Type B pancreatic cell (in vitro differentiated cells): ENCODE measurements around the gene FMN1. TPM values are rescaled to one million over a fixed set of nuclear protein-coding genes. Genes with fewer than 3 reads are reported as not detected.

ENCODE experiments used
- DNase-seq: peaks from one replicate; pipeline ENCODE4 v3.0.0; 2021; ENCODE audit warnings: mixed read lengths; ENCODE audit not compliant: unreplicated experiment; ENCODE audit errors: extremely low spot score
- H3K27ac Mint-ChIP-seq: 2 replicates; pipeline ENCODE4 v1.8.0; 2021; ENCODE audit warnings: mild to moderate bottlenecking, mixed read lengths
- H3K27me3 Mint-ChIP-seq: 2 replicates; pipeline ENCODE4 v1.8.0; 2021; ENCODE audit warnings: mixed read lengths
- H3K36me3 Mint-ChIP-seq: 2 replicates; pipeline ENCODE4 v1.8.0; 2021; ENCODE audit warnings: mixed read lengths
- H3K4me1 Mint-ChIP-seq: one replicate; pipeline ENCODE4 v1.8.0; 2021; ENCODE audit warnings: mixed read lengths; ENCODE audit not compliant: unreplicated experiment
- H3K4me3 Mint-ChIP-seq: 2 replicates; pipeline ENCODE4 v1.8.0; 2021; ENCODE audit warnings: mild to moderate bottlenecking, mixed read lengths
- H3K9me3 Mint-ChIP-seq: 2 replicates; pipeline ENCODE4 v1.8.0; 2021; ENCODE audit warnings: mixed read lengths
- CTCF ChIP-seq: fragments of 200-600 bp; sonication (generic); conservative IDR thresholded peaks from 2 replicates; pipeline ENCODE4 v1.5.0; 2021; ENCODE audit warnings: antibody characterized with exemption, mild to moderate bottlenecking
- total RNA-seq: library from RNA; stranded (reverse); gene quantifications from 2 replicates; pipeline ENCODE4 v1.2.1, GENCODE V29; 2021; ENCODE audit warnings: low replicate concordance

The FMN1 gene
- total RNA-seq, 1 donor from 2014 or later: 22.1 TPM

GRCh38 chr15:32739522-32740063 lies 454.9 kb downstream of the FMN1 start:
- peaks cover 19% of the 10 kb centered on the region for H3K27me3 Mint-ChIP-seq
- no peak overlapping the region for H3K27ac Mint-ChIP-seq
- H3K36me3 Mint-ChIP-seq: peaks cover 10% of the 10 kb centered on the region
- DNase-seq: no peak
- H3K4me1 Mint-ChIP-seq: no peaks in the 10 kb centered on the region
- H3K4me3 Mint-ChIP-seq: no peak overlapping the region
- TF ChIP-seq CTCF: no peak
- H3K9me3 Mint-ChIP-seq: peaks cover 16% of the 10 kb centered on the region

- Mint-ChIP-seq H3K27me3 (peaks cover 28% of the 10 kb centered on the region), H3K4me3 (no peak overlapping the region), H3K36me3 (peaks cover 10% of the 10 kb centered on the region), H3K9me3 (peaks cover 16% of the 10 kb centered on the region), H3K27ac (no peak overlapping the region), H3K4me1 (no peaks in the 10 kb centered on the region)
- no peak for DNase-seq
- TF ChIP-seq CTCF: no peak
These were observed 455.8 kb downstream of the FMN1 start for GRCh38 chr15:32738666-32739065.

- H3K27ac Mint-ChIP-seq: no peak overlapping the region
- no peaks in the 10 kb centered on the region for H3K4me1 Mint-ChIP-seq
- DNase-seq: no peak
- no peak overlapping the region for H3K4me3 Mint-ChIP-seq
- H3K27me3 Mint-ChIP-seq: peaks cover 40% of the 10 kb centered on the region
- H3K36me3 Mint-ChIP-seq: peaks cover 10% of the 10 kb centered on the region
- peaks cover 16% of the 10 kb centered on the region for H3K9me3 Mint-ChIP-seq
- no peak for TF ChIP-seq CTCF
These were observed 457.2 kb downstream of the FMN1 start for GRCh38 chr15:32737304-32737703.

GRCh38 chr15:32736701-32737061 lies 457.8 kb downstream of the FMN1 start:
- no peak for DNase-seq
- no peak overlapping the region for H3K4me3 Mint-ChIP-seq

GRCh38 chr15:32735989-32736700 lies 458.4 kb downstream of the FMN1 start:
- DNase-seq: no peak
- H3K27me3 Mint-ChIP-seq: peaks cover 47% of the 10 kb centered on the region
- H3K4me3 Mint-ChIP-seq: no peak overlapping the region
- TF ChIP-seq CTCF: no peak
- no peak overlapping the region for H3K27ac Mint-ChIP-seq
- peaks cover 16% of the 10 kb centered on the region for H3K9me3 Mint-ChIP-seq
- H3K4me1 Mint-ChIP-seq: no peaks in the 10 kb centered on the region
- H3K36me3 Mint-ChIP-seq: peaks cover 10% of the 10 kb centered on the region

More at GRCh38 chr15:32736701-32737061, 457.8 kb downstream of the FMN1 start:
- peaks cover 45% of the 10 kb centered on the region for H3K27me3 Mint-ChIP-seq
- peaks cover 10% of the 10 kb centered on the region for H3K36me3 Mint-ChIP-seq
- H3K4me1 Mint-ChIP-seq: no peaks in the 10 kb centered on the region
- H3K27ac Mint-ChIP-seq: no peak overlapping the region
- no peak for TF ChIP-seq CTCF
- peaks cover 16% of the 10 kb centered on the region for H3K9me3 Mint-ChIP-seq
